Sigmoid colon (tissue), 7 donors: ENCODE data around the gene UBL4A. TPM values are rescaled to one million over a fixed set of nuclear protein-coding genes. Genes with fewer than 3 reads are reported as not detected.

Experiments used
- DNase-seq: peaks from one replicate; pipeline ENCODE4 v3.0.0-alpha.2; 2019
- H3K27ac ChIP-seq, 4 donors: fragments of 200-600 bp; sonication (generic); one replicate each; pipeline ENCODE4 v1.5.1; 2016 to 2019; ENCODE audit warnings: mild to moderate bottlenecking in 1 of 4
- H3K27me3 ChIP-seq, 3 donors: fragments of 200-600 bp; sonication (generic); one replicate each; pipeline ENCODE4 v1.5.1; 2019; ENCODE audit warnings: mild to moderate bottlenecking in 1 of 3
- H3K36me3 ChIP-seq, 4 donors: fragments of 200-600 bp; sonication (generic); one replicate each; pipeline ENCODE4 v1.5.1; 2016 to 2019
- H3K4me1 ChIP-seq, 4 donors: fragments of 200-600 bp; sonication (generic); one replicate each; pipeline ENCODE4 v1.5.1; 2017 to 2019
- H3K4me3 ChIP-seq, 4 donors: fragments of 200-600 bp; sonication (generic); one replicate each; pipeline ENCODE4 v1.5.1; 2017 to 2019; ENCODE audit warnings: mild to moderate bottlenecking in 2 of 4, moderate library complexity in 1 of 4
- H3K9me3 ChIP-seq, 4 donors: fragments of 200-600 bp in 3 of 4; sonication (generic) in 3 of 4; one replicate each; pipeline versions ENCODE4 v1.5.1 to v1.6.1; 2013 to 2019
- EP300 ChIP-seq, 4 donors: sonication (generic); formaldehyde crosslinking; IDR thresholded peaks; one replicate each; pipeline ENCODE4 v1.6.1; 2017; ENCODE audit warnings: antibody characterized with exemption in 4 of 4
- POLR2A ChIP-seq, 2 donors: fragments of 450-650 bp; IDR thresholded peaks; one replicate each; pipeline ENCODE4 v1.6.1; 2016; ENCODE audit warnings: antibody characterized with exemption in 2 of 2, mild to moderate bottlenecking in 2 of 2, moderate library complexity in 2 of 2
- POLR2AphosphoS5 ChIP-seq, 4 donors: sonication (generic); formaldehyde crosslinking; IDR thresholded peaks; one replicate each; pipeline ENCODE4 v1.6.1; 2017; ENCODE audit warnings: antibody characterized with exemption in 4 of 4
- whole genome bisulfite sequencing, 2 donors: extraction: QIAGEN DNeasy Blood & Tissue Kit; methylation state at CpG; one replicate each; pipeline ENCODE4 v1.1.7; 2013; 5-methylcytosine and 5-hydroxymethylcytosine counted together
- intact Hi-C: fragments of 100-400 bp; cut with DNase I; formaldehyde crosslinking; loops from one replicate; pipeline ENCODE4 v1.15.1; 2023
- polyA plus RNA-seq, 3 donors: library from polyadenylated mRNA; stranded (reverse); fragments of 200-250 nt; gene quantifications; one replicate each; pipeline ENCODE4 v1.2.3, GENCODE V29; 2013
- total RNA-seq, 4 donors: library from RNA; depleted of rRNA; stranded (reverse); fragments of >200 nt; gene quantifications; one replicate each; pipeline ENCODE4 v1.1.0, GENCODE V29; 2016
- TF ChIP-seq, protein P1 (sequence below), 4 experiments: fragments of 450-650 bp in 3 of 4; fragments of 200-600 bp in 1 of 4; IDR thresholded peaks; one replicate each; pipeline ENCODE4 v1.5.1; 2016 to 2019; ENCODE audit warnings: antibody characterized with exemption in 4 of 4, mild to moderate bottlenecking in 3 of 4, moderate library complexity in 2 of 4
- donor health status: healthy with polysubstance abuse.
- donor health status: Bipolar disorder and iron deficiency.
- donor health status: healthy.

Gene UBL4A
- total and polyA plus RNA-seq, 7 donors, result 31.6 to 51.0 (median 40.2) TPM

- WGBS, 2 donors, result 82 to 84% methylated on average over 7 of the region's 7 CpGs
- peaks cover 0 to 12% (median 0%) of the 10 kb centered on the region in 4 donors for H3K36me3 ChIP-seq
- intact Hi-C loops, result no loop called here
These were observed 3.1 kb downstream of the UBL4A start for GRCh38 chrX:154483325-154483724.

DNA sequence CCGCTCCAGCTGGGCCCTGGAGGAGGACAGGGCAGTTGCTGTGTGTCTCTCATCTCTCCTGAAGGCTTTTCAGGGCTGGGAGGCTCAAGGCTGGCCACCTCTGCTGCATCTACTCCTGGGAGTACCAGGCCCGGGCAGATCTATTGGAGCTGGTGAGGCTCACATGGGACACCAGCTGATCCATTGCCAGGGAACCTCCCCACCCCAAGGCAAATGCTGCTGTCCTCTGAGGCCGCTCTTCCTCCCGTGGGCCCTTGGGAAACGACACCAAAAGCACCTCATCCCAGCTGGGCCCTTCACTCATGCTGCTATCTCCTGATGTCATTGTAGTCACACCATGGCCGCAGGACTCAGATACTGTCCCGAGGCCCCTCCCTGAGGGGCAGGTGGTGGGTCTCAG is 3.6 kb downstream of the UBL4A start:
- Histone ChIP-seq H3K9me3 (no peaks in the 10 kb centered on the region), H3K4me1 (peaks cover 0 to 29% (median 20%) of the 10 kb centered on the region in 4 donors), H3K4me3 (no peak overlapping the region), H3K27me3 (no peaks in the 10 kb centered on the region), H3K36me3 (peaks cover 0 to 12% (median 0%) of the 10 kb centered on the region in 4 donors), H3K27ac (no peak overlapping the region)
- TF ChIP-seq POLR2A (IDR thresholded peaks at IDR 0.05) (no peak), POLR2AphosphoS5 (IDR thresholded peaks at IDR 0.05) (no peak), EP300 (IDR thresholded peaks at IDR 0.05) (no peak)
- TF ChIP-seq, protein P1, sequence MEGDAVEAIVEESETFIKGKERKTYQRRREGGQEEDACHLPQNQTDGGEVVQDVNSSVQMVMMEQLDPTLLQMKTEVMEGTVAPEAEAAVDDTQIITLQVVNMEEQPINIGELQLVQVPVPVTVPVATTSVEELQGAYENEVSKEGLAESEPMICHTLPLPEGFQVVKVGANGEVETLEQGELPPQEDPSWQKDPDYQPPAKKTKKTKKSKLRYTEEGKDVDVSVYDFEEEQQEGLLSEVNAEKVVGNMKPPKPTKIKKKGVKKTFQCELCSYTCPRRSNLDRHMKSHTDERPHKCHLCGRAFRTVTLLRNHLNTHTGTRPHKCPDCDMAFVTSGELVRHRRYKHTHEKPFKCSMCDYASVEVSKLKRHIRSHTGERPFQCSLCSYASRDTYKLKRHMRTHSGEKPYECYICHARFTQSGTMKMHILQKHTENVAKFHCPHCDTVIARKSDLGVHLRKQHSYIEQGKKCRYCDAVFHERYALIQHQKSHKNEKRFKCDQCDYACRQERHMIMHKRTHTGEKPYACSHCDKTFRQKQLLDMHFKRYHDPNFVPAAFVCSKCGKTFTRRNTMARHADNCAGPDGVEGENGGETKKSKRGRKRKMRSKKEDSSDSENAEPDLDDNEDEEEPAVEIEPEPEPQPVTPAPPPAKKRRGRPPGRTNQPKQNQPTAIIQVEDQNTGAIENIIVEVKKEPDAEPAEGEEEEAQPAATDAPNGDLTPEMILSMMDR (IDR thresholded peaks at IDR 0.05), result no peak
- WGBS, 2 donors, result 78 to 84% methylated on average over 7 of the region's 7 CpGs
- DNase-seq, result no peak
- intact Hi-C loops, result no loop called here

More at GRCh38 chrX:154483325-154483724, 3.1 kb downstream of the UBL4A start:
- Histone ChIP-seq H3K27me3 (no peaks in the 10 kb centered on the region), H3K9me3 (no peaks in the 10 kb centered on the region), H3K4me3 (no peak overlapping the region), H3K27ac (no peak overlapping the region), H3K4me1 (peaks cover 0 to 24% (median 18%) of the 10 kb centered on the region in 4 donors)
- DNase-seq, result no peak
- no peak for TF ChIP-seq EP300 (IDR thresholded peaks at IDR 0.05)
- TF ChIP-seq POLR2A (IDR thresholded peaks at IDR 0.05), result no peak
- TF ChIP-seq, protein P1 (IDR thresholded peaks at IDR 0.05), result no peak
- TF ChIP-seq POLR2AphosphoS5 (IDR thresholded peaks at IDR 0.05), result no peak

- no peak for DNase-seq
- Histone ChIP-seq H3K27me3 (no peaks in the 10 kb centered on the region), H3K36me3 (peaks cover 0 to 12% (median 0%) of the 10 kb centered on the region in 4 donors), H3K4me3 (no peak overlapping the region), H3K27ac (no peak overlapping the region), H3K4me1 (peaks cover 0 to 26% (median 18%) of the 10 kb centered on the region in 4 donors), H3K9me3 (no peaks in the 10 kb centered on the region)
- 85 to 86% methylated on average over 14 of the region's 14 CpGs for WGBS, 2 donors
- TF ChIP-seq POLR2A (IDR thresholded peaks at IDR 0.05) (no peak), EP300 (IDR thresholded peaks at IDR 0.05) (no peak), POLR2AphosphoS5 (IDR thresholded peaks at IDR 0.05) (no peak)
- TF ChIP-seq, protein P1 (IDR thresholded peaks at IDR 0.05), result no peak
- intact Hi-C loops, result no loop called here
These were observed 4.4 kb downstream of the UBL4A start for GRCh38 chrX:154481911-154482601.

DNA sequence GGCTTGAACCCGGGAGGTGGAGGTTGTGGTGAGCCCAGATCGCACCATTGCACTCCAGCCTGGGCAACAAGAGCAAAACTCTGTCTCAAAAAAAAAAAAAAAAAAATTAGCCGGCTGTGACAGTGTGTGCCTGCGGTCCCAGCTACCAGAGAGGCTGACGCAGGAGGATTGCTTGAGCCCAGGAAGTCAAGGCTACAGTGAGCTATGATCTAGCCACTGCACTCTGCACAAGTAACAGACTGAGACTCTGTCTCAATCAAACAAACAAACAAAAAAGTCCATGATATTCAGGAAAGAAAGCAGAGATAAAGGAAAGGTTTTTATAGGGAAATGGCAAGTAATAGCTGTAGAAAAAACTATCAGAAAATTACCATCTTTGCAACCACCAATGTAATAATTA is 5.2 kb downstream of the UBL4A start:
- no peak for DNase-seq
- peaks cover 0 to 12% (median 0%) of the 10 kb centered on the region in 4 donors for H3K36me3 ChIP-seq
- H3K27ac ChIP-seq, result no peak overlapping the region
- no peak overlapping the region for H3K4me3 ChIP-seq
- intact Hi-C loops, result no loop called here
- no peaks in the 10 kb centered on the region for H3K27me3 ChIP-seq
- no peaks in the 10 kb centered on the region for H3K9me3 ChIP-seq
- 86 to 93% methylated on average over 5 of the region's 5 CpGs for WGBS, 2 donors
- TF ChIP-seq POLR2AphosphoS5 (IDR thresholded peaks at IDR 0.05) (no peak), POLR2A (IDR thresholded peaks at IDR 0.05) (no peak), EP300 (IDR thresholded peaks at IDR 0.05) (no peak)
- TF ChIP-seq, protein P1 (IDR thresholded peaks at IDR 0.05), result no peak
- H3K4me1 ChIP-seq, result peaks cover 0 to 23% (median 17%) of the 10 kb centered on the region in 4 donors
